Pancreas (tissue), 10 donors: ENCODE data around the gene FAM180A. TPM values are rescaled to one million over a fixed set of nuclear protein-coding genes. Genes with fewer than 3 reads are reported as not detected.

ENCODE experiments used
- ATAC-seq, 4 donors: fragments of 200-7000 bp; cut with Tn5 transposase; one replicate each; pipeline versions ENCODE4 v1.8.0 to v1.9.1; 2020; ENCODE audit warnings: mild to moderate bottlenecking in 4 of 4, moderate library complexity in 4 of 4
- DNase-seq, 6 donors: peaks; one replicate each; pipeline ENCODE4 v3.0.0-alpha.2; 2020
- FAIRE-seq: peaks from 2 replicates; lab custom pipeline; 2012; peaks lifted over from hg19 to GRCh38; lab: Jason Lieb, UNC
- H3K27ac ChIP-seq, 4 donors: fragments of 200-600 bp; sonication (generic); 1 replicate in 3 of 4; 2 replicates in 1 of 4; pipeline versions ENCODE4 v1.5.0 to v1.8.0; 2020
- H3K27me3 ChIP-seq, 4 donors: fragments of 200-600 bp; one replicate each; pipeline ENCODE4 v1.8.0; 2021
- H3K36me3 ChIP-seq, 3 donors: fragments of 200-600 bp; sonication (generic) in 1 of 3; one replicate each; pipeline versions ENCODE4 v1.5.0 to v1.8.0; 2020 to 2021
- H3K4me1 ChIP-seq, 3 donors: fragments of 200-600 bp; one replicate each; pipeline ENCODE4 v1.8.0; 2021
- H3K4me3 ChIP-seq, 4 donors: fragments of 200-600 bp; sonication (generic) in 2 of 4; one replicate each; pipeline versions ENCODE4 v1.5.0 to v1.8.0; 2020 to 2021
- H3K9me3 ChIP-seq, 4 donors: fragments of 200-600 bp; one replicate each; pipeline ENCODE4 v1.8.0; 2021
- WGBS, 2 donors: extraction: QIAGEN DNeasy Blood & Tissue Kit; methylation state at CpG; one replicate each; pipeline ENCODE4 v1.1.7; 2013; 5-methylcytosine and 5-hydroxymethylcytosine counted together
- intact Hi-C, 3 donors: fragments of 100-400 bp; cut with DNase I; formaldehyde crosslinking; loops; one replicate each; pipeline versions ENCODE4 v1.11.1 to v1.14.2; 2022
- polyA plus RNA-seq, 2 donors: library from polyadenylated mRNA; stranded (reverse); fragments of 200-250 nt; gene quantifications; one replicate each; pipeline ENCODE4 v1.2.3, GENCODE V29; 2013
- total RNA-seq, 6 donors: library from RNA; stranded (reverse); fragmentation: NEBNext Ultra II Directional in 4 of 6; extraction: Animal tissue kit (Norgen Biotek cat#: 25700) in 4 of 6; gene quantifications; one replicate each; pipeline versions ENCODE4 v1.2.1 to v1.2.4, GENCODE V29; 2021 to 2023
- TF ChIP-seq, protein P1 (sequence below), 4 donors: fragments of 200-600 bp; sonication (generic) in 3 of 4; IDR thresholded peaks; one replicate each; pipeline versions ENCODE4 v1.5.0 to v1.8.0; 2021; ENCODE audit warnings: antibody characterized with exemption in 4 of 4
- donor health status: healthy with polysubstance abuse.
- donor health status: DM: no; HTN: no; CAD: no; lungs with moderate emphysema.
- donor health status: DM: no; HTN: no; CAD: no.
- donor health status: control.
- donor health status: control.
- donor health status: Bipolar disorder and iron deficiency.
- donor health status: DM: yes; HTN: yes; CAD: no.
- donor health status: DM: no; HTN: no; CAD: no.
- donor health status: DM: no; HTN: no; CAD: no.
- donor health status: DM: yes; HTN: yes; CAD: no.

Gene FAM180A
- total and polyA plus RNA-seq, 8 donors: 0.11 to 0.90 (median 0.24) TPM

DNA sequence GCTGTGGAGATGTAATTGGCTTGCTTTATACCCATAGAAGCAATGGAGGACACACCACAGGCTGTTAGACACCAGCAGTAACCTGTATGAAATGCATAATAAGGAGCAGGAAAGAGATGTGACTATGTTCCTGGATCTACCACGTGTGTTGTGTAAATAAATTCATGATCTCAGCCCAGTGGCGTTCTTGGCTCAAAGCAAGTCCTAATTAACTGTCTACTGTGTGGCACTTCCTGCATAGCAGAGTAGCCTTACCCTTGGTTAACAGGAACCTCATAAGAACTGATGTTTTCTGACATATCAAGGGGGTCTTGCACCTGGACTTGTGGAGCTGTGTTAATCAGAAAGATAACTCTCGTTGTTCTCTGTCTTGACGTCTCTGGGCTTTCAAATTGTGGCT, 25.7 kb upstream of the FAM180A start:
- peaks cover 0 to 4% (median 0%) of the 10 kb centered on the region in 4 donors for H3K9me3 ChIP-seq
- no peak for FAIRE-seq
- DNase-seq: peak in 3 of 6 donors; percentile 19 to 38 (median 20)
- H3K36me3 ChIP-seq: no peaks in the 10 kb centered on the region
- peak overlapping the region in 2 of 4 donors; percentile 50 to 55 for H3K27ac ChIP-seq
- peaks cover 0 to 14% (median 0%) of the 10 kb centered on the region in 3 donors for H3K4me1 ChIP-seq
- no peak overlapping the region for H3K4me3 ChIP-seq
- TF ChIP-seq, protein P1, sequence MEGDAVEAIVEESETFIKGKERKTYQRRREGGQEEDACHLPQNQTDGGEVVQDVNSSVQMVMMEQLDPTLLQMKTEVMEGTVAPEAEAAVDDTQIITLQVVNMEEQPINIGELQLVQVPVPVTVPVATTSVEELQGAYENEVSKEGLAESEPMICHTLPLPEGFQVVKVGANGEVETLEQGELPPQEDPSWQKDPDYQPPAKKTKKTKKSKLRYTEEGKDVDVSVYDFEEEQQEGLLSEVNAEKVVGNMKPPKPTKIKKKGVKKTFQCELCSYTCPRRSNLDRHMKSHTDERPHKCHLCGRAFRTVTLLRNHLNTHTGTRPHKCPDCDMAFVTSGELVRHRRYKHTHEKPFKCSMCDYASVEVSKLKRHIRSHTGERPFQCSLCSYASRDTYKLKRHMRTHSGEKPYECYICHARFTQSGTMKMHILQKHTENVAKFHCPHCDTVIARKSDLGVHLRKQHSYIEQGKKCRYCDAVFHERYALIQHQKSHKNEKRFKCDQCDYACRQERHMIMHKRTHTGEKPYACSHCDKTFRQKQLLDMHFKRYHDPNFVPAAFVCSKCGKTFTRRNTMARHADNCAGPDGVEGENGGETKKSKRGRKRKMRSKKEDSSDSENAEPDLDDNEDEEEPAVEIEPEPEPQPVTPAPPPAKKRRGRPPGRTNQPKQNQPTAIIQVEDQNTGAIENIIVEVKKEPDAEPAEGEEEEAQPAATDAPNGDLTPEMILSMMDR (IDR thresholded peaks at IDR 0.05): no peak
- no peaks in the 10 kb centered on the region for H3K27me3 ChIP-seq
- WGBS, 2 donors: 28 to 35% methylated on average over 4 of the region's 4 CpGs
- intact Hi-C loops: no loop called here
- ATAC-seq: peak; percentile 85 to 96 (median 94)

DNA sequence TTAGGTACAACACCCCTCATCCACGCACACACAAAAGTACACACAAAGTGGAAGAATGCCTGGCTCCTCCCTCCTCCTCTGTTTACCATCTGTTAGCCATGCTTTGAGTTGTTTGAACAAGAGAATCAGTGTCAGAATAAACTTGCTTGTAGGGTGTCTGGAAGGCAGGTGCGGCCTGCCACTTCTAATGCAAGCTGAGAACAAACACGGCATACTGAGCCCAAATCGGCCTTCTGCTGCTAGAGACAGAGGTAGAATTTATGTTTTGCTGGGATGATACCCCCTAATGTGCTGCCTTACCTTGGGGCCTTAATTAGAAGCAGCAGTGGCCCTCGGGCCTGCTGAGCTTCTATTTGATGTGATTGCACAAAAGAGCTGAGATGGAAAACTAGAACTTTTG, 24.9 kb upstream of the FAM180A start:
- Histone ChIP-seq H3K36me3 (no peaks in the 10 kb centered on the region), H3K9me3 (peaks cover 0 to 4% (median 0%) of the 10 kb centered on the region in 4 donors), H3K4me3 (no peak overlapping the region), H3K27me3 (no peaks in the 10 kb centered on the region), H3K4me1 (peaks cover 0 to 14% (median 0%) of the 10 kb centered on the region in 3 donors), H3K27ac (peak overlapping the region in 2 of 4 donors; percentile 50 to 55)
- DNase-seq (no peak), FAIRE-seq (no peak), ATAC-seq (peak in 3 of 4 donors; percentile 62 to 75 (median 66))
- WGBS, 2 donors: 17 to 27% methylated on average over 5 of the region's 5 CpGs
- TF ChIP-seq, protein P1 (IDR thresholded peaks at IDR 0.05): no peak
- intact Hi-C loops: no loop called here

- Histone ChIP-seq H3K27me3 (no peaks in the 10 kb centered on the region), H3K4me1 (peaks cover 0 to 14% (median 0%) of the 10 kb centered on the region in 3 donors), H3K4me3 (no peak overlapping the region), H3K36me3 (no peaks in the 10 kb centered on the region), H3K27ac (peak overlapping the region in 1 of 4 donors; percentile 50), H3K9me3 (peaks cover 0 to under 1% (median 0%) of the 10 kb centered on the region in 4 donors)
- ATAC-seq: no peak
- no peak for FAIRE-seq
- WGBS, 2 donors: 76 to 84% methylated on average over 8 of the region's 8 CpGs
- TF ChIP-seq, protein P1 (IDR thresholded peaks at IDR 0.05): no peak
- DNase-seq: no peak
- intact Hi-C loops: no loop called here
Observed at GRCh38 chr7:135772639-135773222, 24.1 kb upstream of the FAM180A start.

DNA sequence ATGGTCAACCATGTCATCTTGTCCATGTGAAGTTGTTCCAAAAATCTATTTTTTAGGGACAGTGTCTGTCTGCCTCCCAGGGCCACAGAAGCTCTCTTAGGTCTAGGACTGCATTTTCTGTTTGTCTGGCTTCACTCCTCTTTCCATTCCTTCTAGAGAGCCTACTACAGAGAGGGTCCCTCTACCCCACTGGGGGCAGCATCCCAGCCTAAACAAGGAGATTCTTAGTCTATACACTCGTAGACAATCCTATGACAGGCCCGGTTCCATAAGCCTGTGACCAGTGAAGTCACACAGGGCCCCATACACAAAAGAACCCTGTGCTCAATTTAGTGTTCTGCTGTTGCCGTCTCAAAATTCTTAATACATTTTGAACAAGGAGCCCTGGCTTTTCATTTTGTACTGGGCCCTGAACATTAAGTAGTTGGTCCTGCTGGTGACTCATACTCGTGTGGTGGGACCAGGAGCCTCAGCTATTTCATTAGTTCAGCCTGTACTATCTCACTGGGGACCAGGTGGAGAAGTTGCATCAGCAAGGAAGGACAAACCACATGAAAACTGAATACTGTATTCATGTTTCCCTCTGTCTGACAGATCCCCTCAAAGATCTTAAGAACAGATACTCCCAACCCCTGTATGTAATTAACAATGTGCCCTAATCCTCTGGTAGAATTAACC, 23.5 kb upstream of the FAM180A start:
- ATAC-seq: no peak
- FAIRE-seq: no peak
- Histone ChIP-seq H3K9me3 (no peaks in the 10 kb centered on the region), H3K4me3 (no peak overlapping the region), H3K36me3 (no peaks in the 10 kb centered on the region), H3K4me1 (peaks cover 0 to 14% (median 0%) of the 10 kb centered on the region in 3 donors), H3K27me3 (no peaks in the 10 kb centered on the region), H3K27ac (no peak overlapping the region)
- TF ChIP-seq, protein P1 (IDR thresholded peaks at IDR 0.05): no peak
- no peak for DNase-seq
- intact Hi-C loops: no loop called here
- WGBS, 2 donors: 73 to 83% methylated on average over 4 of the region's 4 CpGs

- 79 to 83% methylated on average over 1 of the region's 1 CpG for WGBS, 2 donors
- intact Hi-C loops: no loop called here
- H3K27ac ChIP-seq: no peak overlapping the region
- no peak for FAIRE-seq
- H3K4me1 ChIP-seq: peaks cover 0 to 14% (median 0%) of the 10 kb centered on the region in 3 donors
- no peak for ATAC-seq
- no peaks in the 10 kb centered on the region for H3K36me3 ChIP-seq
- no peak overlapping the region for H3K4me3 ChIP-seq
- H3K27me3 ChIP-seq: no peaks in the 10 kb centered on the region
- TF ChIP-seq, protein P1 (IDR thresholded peaks at IDR 0.05): no peak
- H3K9me3 ChIP-seq: no peaks in the 10 kb centered on the region
- no peak for DNase-seq
Observed at GRCh38 chr7:135771051-135771450, 22.4 kb upstream of the FAM180A start.
